H1 (cell line): ENCODE data around the gene OR2B3. TPM values are rescaled to one million over a fixed set of nuclear protein-coding genes. Genes with fewer than 3 reads are reported as not detected.
A peak's percentile ranks its signal among the peaks of the same experiment; 100 is the strongest.

ENCODE experiments used
- CTCF ChIA-PET: fragments of 300-600 bp; sonication (Branson Sonifier 250); formaldehyde crosslinking; loops from one replicate; lab custom pipeline; 2021; ENCODE audit not compliant: partially characterized antibody; lab: Charles Lee
- POLR2A ChIA-PET: fragments of 300-600 bp; sonication (Branson Sonifier 250); formaldehyde crosslinking; loops from one replicate; lab custom pipeline; 2021; ENCODE audit warnings: inconsistent platforms; ENCODE audit not compliant: partially characterized antibody; lab: Charles Lee
- DNase-seq, 2 experiments: peaks; one replicate each; pipeline versions ENCODE4 v3.0.0 to v3.0.0-alpha.2; 2010 to 2022; ENCODE audit warnings: low spot score in 2 of 2, low read depth in 1 of 2, mixed read lengths in 1 of 2
- FAIRE-seq: peaks from 2 replicates; lab custom pipeline; 2011; peaks lifted over from hg19 to GRCh38; lab: Jason Lieb, UNC
- H2AFZ ChIP-seq: 2 replicates; pipeline ENCODE4 v1.8.1; 2012; ENCODE audit warnings: low read length, inconsistent platforms
- H2AK5ac ChIP-seq: 2 replicates; pipeline ENCODE4 v1.6.1; 2013; ENCODE audit warnings: low read depth, low read length
- H2BK120ac ChIP-seq: replicated peaks from 2 replicates; pipeline ENCODE3; 2013; ENCODE audit warnings: low read depth, low read length, inconsistent platforms
- H2BK12ac ChIP-seq: 2 replicates; pipeline ENCODE4 v1.6.1; 2013; ENCODE audit warnings: low read depth, low read length
- H2BK15ac ChIP-seq: 2 replicates; pipeline ENCODE4 v1.6.1; 2013; ENCODE audit warnings: low read length
- H2BK20ac ChIP-seq: 2 replicates; pipeline ENCODE4 v1.6.1; 2013; ENCODE audit warnings: low read length
- H2BK5ac ChIP-seq: 2 replicates; pipeline ENCODE4 v1.6.1; 2013; ENCODE audit warnings: low read depth, low read length
- H3K14ac ChIP-seq: 2 replicates; pipeline ENCODE4 v1.6.1; 2013; ENCODE audit warnings: inconsistent platforms; ENCODE audit not compliant: insufficient read length
- H3K18ac ChIP-seq: 2 replicates; pipeline ENCODE4 v1.6.1; 2013; ENCODE audit warnings: low read length; ENCODE audit errors: extremely low read depth
- H3K23ac ChIP-seq: 2 replicates; pipeline ENCODE4 v1.6.1; 2013; ENCODE audit warnings: inconsistent platforms; ENCODE audit not compliant: insufficient read length
- H3K23me2 ChIP-seq: 2 replicates; pipeline ENCODE4 v1.6.1; 2013; ENCODE audit warnings: low read depth, low read length
- H3K27ac ChIP-seq: 2 replicates; pipeline ENCODE4 v1.6.1; 2011; ENCODE audit warnings: low read depth, low read length, inconsistent platforms
- H3K27me3 ChIP-seq, 4 experiments: replicated peaks in 1 of 4; 1 replicate in 1 of 4; 2 replicates in 3 of 4; pipeline versions ENCODE4 v1.6.1 to v1.8.1; 2011 to 2013; ENCODE audit warnings: low read length in 3 of 4, mild to moderate bottlenecking in 3 of 4, inconsistent platforms in 2 of 4, mixed read lengths in 2 of 4, moderate library complexity in 1 of 4; ENCODE audit not compliant: control insufficient read depth in 3 of 4, insufficient read depth in 3 of 4; ENCODE audit errors: extremely low read depth in 1 of 4
- H3K36me3 ChIP-seq, 4 experiments: 2 replicates each; pipeline versions ENCODE4 v1.6.1 to v1.8.1; 2011 to 2013; ENCODE audit warnings: mild to moderate bottlenecking in 4 of 4, low read length in 3 of 4, moderate library complexity in 2 of 4, control low read depth in 1 of 4, inconsistent platforms in 1 of 4; ENCODE audit not compliant: insufficient read depth in 4 of 4, control insufficient read depth in 2 of 4
- H3K4ac ChIP-seq: replicated peaks from 2 replicates; pipeline ENCODE3; 2013; ENCODE audit warnings: low read length, low read depth, mixed read lengths, inconsistent platforms; ENCODE audit not compliant: insufficient read length
- H3K4me1 ChIP-seq, 4 experiments: replicated peaks in 1 of 4; 1 replicate in 1 of 4; 2 replicates in 3 of 4; pipeline versions ENCODE4 v1.6.1 to v1.8.1; 2011 to 2013; ENCODE audit warnings: low read length in 3 of 4, inconsistent platforms in 2 of 4, mixed read lengths in 1 of 4; ENCODE audit not compliant: insufficient read depth in 4 of 4, control insufficient read depth in 3 of 4
- H3K4me2 ChIP-seq, 2 experiments: 2 replicates each; pipeline versions ENCODE4 v1.6.1 to v1.8.1; 2011 to 2013; ENCODE audit warnings: low read depth in 2 of 2, low read length in 2 of 2, control low read depth in 1 of 2, inconsistent platforms in 1 of 2, mild to moderate bottlenecking in 1 of 2; ENCODE audit not compliant: insufficient read depth in 1 of 2
- H3K4me3 ChIP-seq, 4 experiments: fragments of 200-600, 300-600 bp in 1 of 4; sonication (generic), shearing (Covaris generic), sonication (Bioruptor Twin) in 1 of 4; 2 replicates each; pipeline versions ENCODE4 v1.5.1 to v1.8.1; 2011 to 2016; ENCODE audit warnings: low read length in 4 of 4, low read depth in 3 of 4, control low read depth in 2 of 4, inconsistent platforms in 2 of 4, mild to moderate bottlenecking in 2 of 4, mixed read lengths in 1 of 4, moderate library complexity in 1 of 4; ENCODE audit not compliant: insufficient read depth in 2 of 4; ENCODE audit errors: extremely low read depth in 1 of 4
- H3K56ac ChIP-seq: replicated peaks from 2 replicates; pipeline ENCODE3; 2013; ENCODE audit warnings: low read depth, mild to moderate bottlenecking, mixed read lengths, low read length, inconsistent platforms; ENCODE audit not compliant: insufficient read length
- H3K79me1 ChIP-seq: 2 replicates; pipeline ENCODE4 v1.6.1; 2013; ENCODE audit warnings: low read depth, low read length, control low read depth
- H3K79me2 ChIP-seq, 2 experiments: 2 replicates each; pipeline versions ENCODE4 v1.6.1 to v1.8.1; 2012 to 2013; ENCODE audit warnings: low read length in 2 of 2, mild to moderate bottlenecking in 2 of 2, inconsistent platforms in 1 of 2; ENCODE audit not compliant: insufficient read depth in 2 of 2, control insufficient read depth in 1 of 2
- H3K9ac ChIP-seq, 4 experiments: replicated peaks in 1 of 4; 1 replicate in 1 of 4; 2 replicates in 3 of 4; pipeline versions ENCODE4 v1.6.1 to v1.8.1; 2011 to 2013; ENCODE audit warnings: low read depth in 3 of 4, low read length in 3 of 4, control low read depth in 2 of 4, mild to moderate bottlenecking in 2 of 4, moderate library complexity in 2 of 4, inconsistent platforms in 1 of 4; ENCODE audit errors: extremely low read depth in 1 of 4
- H3K9me3 ChIP-seq, 2 experiments: 2 replicates each; pipeline versions ENCODE4 v1.6.1 to v1.8.1; 2012 to 2013; ENCODE audit warnings: mild to moderate bottlenecking in 2 of 2, moderate library complexity in 2 of 2, control low read depth in 1 of 2, inconsistent platforms in 1 of 2, low read depth in 1 of 2, low read length in 1 of 2, mixed read lengths in 1 of 2; ENCODE audit not compliant: insufficient read depth in 2 of 2
- H4K20me1 ChIP-seq, 2 experiments: replicated peaks in 1 of 2; 2 replicates each; pipeline versions ENCODE3 to v1.8.1; 2011 to 2013; ENCODE audit warnings: inconsistent platforms in 2 of 2, low read length in 2 of 2, mild to moderate bottlenecking in 1 of 2; ENCODE audit not compliant: insufficient read depth in 2 of 2, control insufficient read depth in 1 of 2
- H4K5ac ChIP-seq: 2 replicates; pipeline ENCODE4 v1.6.1; 2013; ENCODE audit warnings: low read length, low read depth, mixed read lengths, inconsistent platforms; ENCODE audit not compliant: insufficient read length
- H4K8ac ChIP-seq: 2 replicates; pipeline ENCODE4 v1.8.0; 2013; ENCODE audit warnings: mild to moderate bottlenecking, moderate library complexity, low read length, inconsistent platforms; ENCODE audit not compliant: insufficient read depth; ENCODE audit errors: extremely low read depth
- H4K91ac ChIP-seq: replicated peaks from 2 replicates; pipeline ENCODE3; 2013; ENCODE audit warnings: low read length, mixed read lengths, inconsistent platforms; ENCODE audit not compliant: insufficient read length
- CEBPB ChIP-seq: IDR thresholded peaks from 2 replicates; pipeline ENCODE4 v1.6.1; 2012; ENCODE audit warnings: low read depth, low read length
- RAD21 ChIP-seq, 2 experiments: IDR thresholded peaks in 1 of 2; conservative IDR thresholded peaks in 1 of 2; 2 replicates each; pipeline ENCODE4 v1.6.1; 2011; ENCODE audit warnings: low read depth in 2 of 2, low read length in 2 of 2, improper control_type of control experiment in 1 of 2, inconsistent platforms in 1 of 2, mild to moderate bottlenecking in 1 of 2, moderate library complexity in 1 of 2
- WGBS, 2 experiments: shearing (Covaris generic) in 1 of 2; methylation state at CpG; one replicate each; pipeline versions ENCODE4 v1.1.6 to v1.1.7; 2013 to 2015; ENCODE audit warnings: low lambda C conversion rate in 2 of 2, mixed read lengths in 2 of 2, inconsistent platforms in 1 of 2, low coverage in 1 of 2, missing lambda C conversion rate in 1 of 2; ENCODE audit not compliant: insufficient replicate concordance in 2 of 2, insufficient coverage in 1 of 2, insufficient read length in 1 of 2; ENCODE audit errors: extremely low coverage in 1 of 2, missing lambda C conversion rate in 1 of 2; 5-methylcytosine and 5-hydroxymethylcytosine counted together
- polyA plus RNA-seq, 7 experiments: library from polyadenylated mRNA; depleted of rRNA in 3 of 7; stranded (reverse) in 5 of 7; unstranded in 2 of 7; fragments of >200 nt in 5 of 7; fragments of 200-250 nt in 2 of 7; gene quantifications; 1 replicate in 5 of 7; 2 replicates in 1 of 7; 4 replicates in 1 of 7; pipeline versions ENCODE4 v1.2.1 to v1.2.3, GENCODE V29; 2011 to 2013; ENCODE audit warnings: missing spikeins in 2 of 7, mixed read lengths in 2 of 7
- total RNA-seq: library from RNA; stranded (reverse); fragmentation: NEBNext Ultra II Directional; extraction: Animal tissue kit (Norgen Biotek cat#: 25700); gene quantifications from 2 replicates; pipeline ENCODE4 v1.2.1, GENCODE V29; 2021
- TF ChIP-seq, protein P1 (sequence below), 3 experiments: IDR thresholded peaks; 1 replicate in 2 of 3; 2 replicates in 1 of 3; pipeline versions ENCODE4 v1.5.1 to v1.6.1; 2011; ENCODE audit warnings: low read length in 3 of 3, mild to moderate bottlenecking in 3 of 3, inconsistent platforms in 2 of 3, low read depth in 1 of 3, moderate library complexity in 1 of 3; ENCODE audit not compliant: insufficient read depth in 1 of 3; ENCODE audit errors: control extremely low read depth in 1 of 3

Gene OR2B3
- total and polyA plus RNA-seq, 2 of the 8 experiments (the other 6 are each of a cell fraction or from before 2014, with no cell fraction given) = not detected

DNA sequence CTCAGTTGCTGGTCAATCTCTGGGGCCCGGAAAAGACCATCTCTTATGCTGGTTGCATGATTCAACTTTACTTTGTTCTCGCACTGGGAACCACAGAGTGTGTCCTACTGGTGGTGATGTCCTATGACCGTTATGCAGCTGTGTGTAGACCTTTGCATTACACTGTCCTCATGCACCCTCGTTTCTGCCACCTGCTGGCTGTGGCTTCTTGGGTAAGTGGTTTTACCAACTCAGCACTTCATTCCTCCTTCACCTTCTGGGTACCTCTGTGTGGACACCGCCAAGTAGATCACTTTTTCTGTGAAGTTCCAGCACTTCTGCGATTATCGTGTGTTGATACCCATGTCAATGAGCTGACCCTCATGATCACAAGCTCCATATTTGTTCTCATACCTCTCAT, 25.0 kb upstream of the OR2B3 start:
- POLR2A ChIA-PET = no interaction called here
- DNase-seq = no peak

More for the DNA sequence above, 25.0 kb upstream of the OR2B3 start:
- CTCF ChIA-PET = interaction anchor here (0.7 to 1.5 kb wide), 6 partner anchors 17 to 491 kb away, joined by 3 to 4 read pairs (median 3); no protein-coding TSS in a partner anchor
- WGBS, 2 experiments = 91% methylated on average over 7 of the region's 7 CpGs; no CpG with 5 or more reads in 1 of the 2 experiments
- Histone ChIP-seq H3K27me3 (no peaks in the 10 kb centered on the region), H3K9ac (no peak overlapping the region), H4K20me1 (no peaks in the 10 kb centered on the region), H2BK12ac (no peak overlapping the region), H2BK15ac (no peak overlapping the region), H3K14ac (no peak overlapping the region), H2BK20ac (no peak overlapping the region), H2AK5ac (no peak overlapping the region), H3K18ac (no peak overlapping the region), H4K5ac (no peak overlapping the region), H3K23me2 (no peaks in the 10 kb centered on the region), H4K8ac (no peak overlapping the region), H3K23ac (no peak overlapping the region), H2AFZ (no peak overlapping the region), H4K91ac (no peak overlapping the region), H2BK120ac (no peak overlapping the region), H2BK5ac (no peak overlapping the region), H3K4me3 (no peak overlapping the region), H3K36me3 (no peaks in the 10 kb centered on the region), H3K27ac (no peak overlapping the region), H3K4ac (no peak overlapping the region), H3K56ac (no peak overlapping the region), H3K79me2 (no peaks in the 10 kb centered on the region), H3K4me1 (no peaks in the 10 kb centered on the region), H3K9me3 (no peaks in the 10 kb centered on the region), H3K79me1 (no peaks in the 10 kb centered on the region), H3K4me2 (no peak overlapping the region)
- peak; percentile 19 for FAIRE-seq
- TF ChIP-seq, protein P1, sequence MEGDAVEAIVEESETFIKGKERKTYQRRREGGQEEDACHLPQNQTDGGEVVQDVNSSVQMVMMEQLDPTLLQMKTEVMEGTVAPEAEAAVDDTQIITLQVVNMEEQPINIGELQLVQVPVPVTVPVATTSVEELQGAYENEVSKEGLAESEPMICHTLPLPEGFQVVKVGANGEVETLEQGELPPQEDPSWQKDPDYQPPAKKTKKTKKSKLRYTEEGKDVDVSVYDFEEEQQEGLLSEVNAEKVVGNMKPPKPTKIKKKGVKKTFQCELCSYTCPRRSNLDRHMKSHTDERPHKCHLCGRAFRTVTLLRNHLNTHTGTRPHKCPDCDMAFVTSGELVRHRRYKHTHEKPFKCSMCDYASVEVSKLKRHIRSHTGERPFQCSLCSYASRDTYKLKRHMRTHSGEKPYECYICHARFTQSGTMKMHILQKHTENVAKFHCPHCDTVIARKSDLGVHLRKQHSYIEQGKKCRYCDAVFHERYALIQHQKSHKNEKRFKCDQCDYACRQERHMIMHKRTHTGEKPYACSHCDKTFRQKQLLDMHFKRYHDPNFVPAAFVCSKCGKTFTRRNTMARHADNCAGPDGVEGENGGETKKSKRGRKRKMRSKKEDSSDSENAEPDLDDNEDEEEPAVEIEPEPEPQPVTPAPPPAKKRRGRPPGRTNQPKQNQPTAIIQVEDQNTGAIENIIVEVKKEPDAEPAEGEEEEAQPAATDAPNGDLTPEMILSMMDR (IDR thresholded peaks at IDR 0.05; ENCODE audit: control extremely low read depth in 1 of 3, insufficient read depth in 1 of 3, low read depth in 1 of 3, low read length in 3 of 3) = peak in 2 of 3 experiments; percentile 14 to 18; a peak in 2 of 4 replicates
- TF ChIP-seq RAD21 (IDR thresholded peaks at IDR 0.05 in 1 of 2, conservative IDR thresholded peaks at IDR 0.05 in 1 of 2; ENCODE audit: low read depth in 2 of 2, low read length in 2 of 2) (peak in 1 of 2 experiments; percentile 3; a peak in 1 of 4 replicates), CEBPB (no peak)
